ENCODE results near the gene RGS7.
"Not testable (repeated sequence)": the region's sequence is repeated elsewhere in the genome, so short reads cannot be mapped to it uniquely, and the experiment has no call there.

RGS7 gene

GRCh38 chr1:240763771-240764170 is 593.2 kb downstream of the RGS7 start:
- DNase-seq: no peak

- not testable (repeated sequence) for DNase-seq
Measured at GRCh38 chr1:240763095-240763494, 593.9 kb downstream of the RGS7 start.

GRCh38 chr1:240762471-240762987 is 594.5 kb downstream of the RGS7 start:
- not testable (repeated sequence) for DNase-seq

- not testable (repeated sequence) for DNase-seq
Measured at GRCh38 chr1:240758777-240759176, 598.2 kb downstream of the RGS7 start.

GRCh38 chr1:240758296-240758695 is 598.7 kb downstream of the RGS7 start:
- no peak for DNase-seq

GRCh38 chr1:240747907-240748306 is 609.1 kb downstream of the RGS7 start:
- DNase-seq: no peak

- DNase-seq: no peak
Measured at GRCh38 chr1:240743705-240744104, 613.3 kb downstream of the RGS7 start.

- DNase-seq: no peak
Measured at GRCh38 chr1:240739754-240740153, 617.3 kb downstream of the RGS7 start.

- DNase-seq: no peak
Measured at GRCh38 chr1:240739139-240739538, 617.9 kb downstream of the RGS7 start.

- DNase-seq: no peak
Measured at GRCh38 chr1:240737766-240738265, 619.2 kb downstream of the RGS7 start.

GRCh38 chr1:240737298-240737697 is 619.7 kb downstream of the RGS7 start:
- DNase-seq: no peak

- not testable (repeated sequence) for DNase-seq
Measured at GRCh38 chr1:240734705-240735104, 622.3 kb downstream of the RGS7 start.

GRCh38 chr1:240734001-240734400 is 623.0 kb downstream of the RGS7 start:
- DNase-seq: no peak

- no peak for DNase-seq
Measured at GRCh38 chr1:240732390-240732789, 624.6 kb downstream of the RGS7 start.

Measured in islet precursor cell (in vitro differentiated cells).